ENCODE data around the gene COL25A1.

The COL25A1 gene

DNA sequence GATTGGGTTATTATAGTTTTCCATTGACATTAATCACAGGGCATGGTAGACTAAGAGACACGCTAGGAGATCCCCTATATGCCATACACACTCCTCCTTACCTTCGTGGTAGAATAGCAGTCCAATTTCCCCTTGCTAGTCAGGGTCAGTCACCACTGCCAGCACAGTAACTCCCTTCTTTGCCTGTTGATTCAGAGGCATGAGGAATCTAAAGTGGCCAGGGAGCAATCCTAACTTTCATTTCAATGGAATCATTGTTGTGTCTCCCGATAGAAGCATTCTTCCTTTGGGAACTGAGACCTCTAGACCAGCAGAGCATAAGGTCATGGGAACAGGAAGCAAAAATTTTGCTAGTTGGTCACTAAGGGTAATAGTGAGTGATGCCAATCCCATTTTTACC, 51.1 kb downstream of the COL25A1 start:
- in situ Hi-C loops (cut with MboI; ENCODE audit: low pct_unique_long_range_greater_than_20kb, low sequenced_read_pairs, unreplicated experiment): no loop called here
- DNase-seq (ENCODE audit: low spot score): no peak
- TF ChIP-seq, protein P1, sequence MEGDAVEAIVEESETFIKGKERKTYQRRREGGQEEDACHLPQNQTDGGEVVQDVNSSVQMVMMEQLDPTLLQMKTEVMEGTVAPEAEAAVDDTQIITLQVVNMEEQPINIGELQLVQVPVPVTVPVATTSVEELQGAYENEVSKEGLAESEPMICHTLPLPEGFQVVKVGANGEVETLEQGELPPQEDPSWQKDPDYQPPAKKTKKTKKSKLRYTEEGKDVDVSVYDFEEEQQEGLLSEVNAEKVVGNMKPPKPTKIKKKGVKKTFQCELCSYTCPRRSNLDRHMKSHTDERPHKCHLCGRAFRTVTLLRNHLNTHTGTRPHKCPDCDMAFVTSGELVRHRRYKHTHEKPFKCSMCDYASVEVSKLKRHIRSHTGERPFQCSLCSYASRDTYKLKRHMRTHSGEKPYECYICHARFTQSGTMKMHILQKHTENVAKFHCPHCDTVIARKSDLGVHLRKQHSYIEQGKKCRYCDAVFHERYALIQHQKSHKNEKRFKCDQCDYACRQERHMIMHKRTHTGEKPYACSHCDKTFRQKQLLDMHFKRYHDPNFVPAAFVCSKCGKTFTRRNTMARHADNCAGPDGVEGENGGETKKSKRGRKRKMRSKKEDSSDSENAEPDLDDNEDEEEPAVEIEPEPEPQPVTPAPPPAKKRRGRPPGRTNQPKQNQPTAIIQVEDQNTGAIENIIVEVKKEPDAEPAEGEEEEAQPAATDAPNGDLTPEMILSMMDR (IDR thresholded peaks at IDR 0.05; ENCODE audit: extremely low read depth, insufficient read depth, missing control alignments): no peak

DNA sequence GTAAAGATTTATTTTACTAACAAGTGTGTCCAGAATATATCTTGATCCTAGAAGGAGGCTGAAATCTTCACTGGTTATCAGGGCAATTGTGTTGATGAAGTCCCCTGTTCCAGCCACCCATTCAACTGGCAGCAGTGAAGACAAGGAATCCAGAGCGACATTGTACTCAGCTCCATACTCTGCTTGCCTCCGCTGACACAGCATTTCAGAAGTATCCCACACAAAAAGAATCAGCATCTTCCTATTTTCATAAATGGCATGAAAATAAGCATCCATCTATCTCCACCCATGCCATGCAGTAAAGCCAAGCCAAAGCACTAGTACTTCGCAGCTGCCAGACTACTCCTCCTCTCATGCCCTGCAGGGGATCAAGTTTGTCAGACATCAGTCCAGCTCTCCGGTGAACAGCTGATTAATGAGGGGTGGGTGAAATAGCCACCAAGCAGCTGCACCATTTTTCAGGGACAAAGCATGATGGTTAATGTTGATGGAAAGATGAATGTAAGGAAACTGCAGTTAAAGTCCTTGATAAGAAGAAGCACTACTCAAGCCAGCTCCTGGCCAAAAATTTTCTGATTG, 54.0 kb downstream of the COL25A1 start:
- TF ChIP-seq, protein P1 (IDR thresholded peaks at IDR 0.05; ENCODE audit: extremely low read depth, insufficient read depth, missing control alignments): no peak
- no peak for DNase-seq (ENCODE audit: low spot score)
- in situ Hi-C loops (cut with MboI; ENCODE audit: low pct_unique_long_range_greater_than_20kb, low sequenced_read_pairs, unreplicated experiment): no loop called here

- TF ChIP-seq, protein P1 (IDR thresholded peaks at IDR 0.05; ENCODE audit: extremely low read depth, insufficient read depth, missing control alignments): no peak
- in situ Hi-C loops (cut with MboI; ENCODE audit: low pct_unique_long_range_greater_than_20kb, low sequenced_read_pairs, unreplicated experiment): no loop called here
- no peak for DNase-seq (ENCODE audit: low spot score)
Observed at GRCh38 chr4:109243871-109244270, 58.6 kb downstream of the COL25A1 start.

DNA sequence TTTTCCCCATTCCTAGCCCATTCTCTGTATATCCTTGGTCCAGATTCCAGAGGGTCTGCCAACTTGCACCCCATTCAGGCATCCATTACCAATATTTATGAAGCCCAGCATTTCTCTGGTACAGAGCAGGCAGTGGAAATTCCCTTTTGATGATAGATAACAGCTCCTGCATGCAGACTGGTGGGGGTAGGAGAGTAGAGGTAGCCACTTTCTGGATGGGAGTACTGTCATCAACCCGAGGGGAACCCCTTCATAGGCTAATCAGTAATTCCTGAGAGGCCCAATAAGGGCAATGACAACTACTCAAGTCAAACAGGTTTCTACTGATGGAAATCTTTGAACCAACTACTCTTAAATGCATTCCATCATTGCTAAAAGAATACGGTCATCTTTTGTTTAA, 63.7 kb downstream of the COL25A1 start:
- in situ Hi-C loops (cut with MboI; ENCODE audit: low pct_unique_long_range_greater_than_20kb, low sequenced_read_pairs, unreplicated experiment): no loop called here
- DNase-seq (ENCODE audit: low spot score): no peak
- TF ChIP-seq, protein P1 (IDR thresholded peaks at IDR 0.05; ENCODE audit: extremely low read depth, insufficient read depth, missing control alignments): no peak

- in situ Hi-C loops (cut with MboI; ENCODE audit: low pct_unique_long_range_greater_than_20kb, low sequenced_read_pairs, unreplicated experiment): no loop called here
- DNase-seq (ENCODE audit: low spot score): no peak
- TF ChIP-seq, protein P1 (IDR thresholded peaks at IDR 0.05; ENCODE audit: extremely low read depth, insufficient read depth, missing control alignments): no peak
Observed at GRCh38 chr4:109235683-109236082, 66.8 kb downstream of the COL25A1 start.

GRCh38 chr4:109234596-109234995, 67.9 kb downstream of the COL25A1 start:
- no peak for DNase-seq (ENCODE audit: low spot score)
- in situ Hi-C loops (cut with MboI; ENCODE audit: low pct_unique_long_range_greater_than_20kb, low sequenced_read_pairs, unreplicated experiment): no loop called here

More at GRCh38 chr4:109234596-109234995, 67.9 kb downstream of the COL25A1 start:
- TF ChIP-seq, protein P1 (IDR thresholded peaks at IDR 0.05; ENCODE audit: extremely low read depth, insufficient read depth, missing control alignments): no peak

Measured in GM13977 (cell line).